ENCODE results near the gene SORCS3.

GRCh38 chr10:105278439-105278838 lies 637.3 kb downstream of the SORCS3 start:
- TF ChIP-seq, protein P1, sequence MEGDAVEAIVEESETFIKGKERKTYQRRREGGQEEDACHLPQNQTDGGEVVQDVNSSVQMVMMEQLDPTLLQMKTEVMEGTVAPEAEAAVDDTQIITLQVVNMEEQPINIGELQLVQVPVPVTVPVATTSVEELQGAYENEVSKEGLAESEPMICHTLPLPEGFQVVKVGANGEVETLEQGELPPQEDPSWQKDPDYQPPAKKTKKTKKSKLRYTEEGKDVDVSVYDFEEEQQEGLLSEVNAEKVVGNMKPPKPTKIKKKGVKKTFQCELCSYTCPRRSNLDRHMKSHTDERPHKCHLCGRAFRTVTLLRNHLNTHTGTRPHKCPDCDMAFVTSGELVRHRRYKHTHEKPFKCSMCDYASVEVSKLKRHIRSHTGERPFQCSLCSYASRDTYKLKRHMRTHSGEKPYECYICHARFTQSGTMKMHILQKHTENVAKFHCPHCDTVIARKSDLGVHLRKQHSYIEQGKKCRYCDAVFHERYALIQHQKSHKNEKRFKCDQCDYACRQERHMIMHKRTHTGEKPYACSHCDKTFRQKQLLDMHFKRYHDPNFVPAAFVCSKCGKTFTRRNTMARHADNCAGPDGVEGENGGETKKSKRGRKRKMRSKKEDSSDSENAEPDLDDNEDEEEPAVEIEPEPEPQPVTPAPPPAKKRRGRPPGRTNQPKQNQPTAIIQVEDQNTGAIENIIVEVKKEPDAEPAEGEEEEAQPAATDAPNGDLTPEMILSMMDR (IDR thresholded peaks at IDR 0.05) = no peak
- TF ChIP-seq EZH2 (IDR thresholded peaks at IDR 0.05) = no peak

All from neural progenitor cell (in vitro differentiated cells).